Measurements from ENCODE around the gene ADCK1. TPM values are rescaled to one million over a fixed set of nuclear protein-coding genes. Genes with fewer than 3 reads are reported as not detected.
"Not testable (repeated sequence)": the region's sequence is repeated elsewhere in the genome, so short reads cannot be mapped to it uniquely, and the experiment has no call there.

Gene ADCK1
- total RNA-seq, 2 donors from 2014 or later: 10.2 to 11.0 TPM

DNA sequence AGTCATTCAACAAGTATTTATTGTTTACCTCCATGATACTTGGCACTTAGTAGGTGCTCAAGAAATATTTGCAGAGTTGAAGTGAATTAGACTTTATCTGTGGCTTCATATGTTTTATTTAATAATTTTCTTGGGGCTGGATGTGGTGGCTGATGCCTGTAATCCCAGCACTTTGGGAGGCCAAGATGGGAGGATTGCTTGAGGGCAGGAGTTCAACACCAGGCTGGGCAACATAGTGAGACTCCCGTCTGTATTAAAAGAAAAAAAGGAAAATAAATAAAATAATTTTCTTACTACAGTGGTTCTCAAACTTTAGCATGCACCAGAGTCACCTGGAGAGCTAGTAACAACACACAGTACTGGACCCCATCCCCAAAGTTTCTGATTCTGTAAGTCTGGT lies 905 bp downstream of the ADCK1 start:
- intact Hi-C loops (cut with DNase I, micrococcal nuclease): no loop called here
- ATAC-seq (no peak), DNase-seq (no peak)

DNA sequence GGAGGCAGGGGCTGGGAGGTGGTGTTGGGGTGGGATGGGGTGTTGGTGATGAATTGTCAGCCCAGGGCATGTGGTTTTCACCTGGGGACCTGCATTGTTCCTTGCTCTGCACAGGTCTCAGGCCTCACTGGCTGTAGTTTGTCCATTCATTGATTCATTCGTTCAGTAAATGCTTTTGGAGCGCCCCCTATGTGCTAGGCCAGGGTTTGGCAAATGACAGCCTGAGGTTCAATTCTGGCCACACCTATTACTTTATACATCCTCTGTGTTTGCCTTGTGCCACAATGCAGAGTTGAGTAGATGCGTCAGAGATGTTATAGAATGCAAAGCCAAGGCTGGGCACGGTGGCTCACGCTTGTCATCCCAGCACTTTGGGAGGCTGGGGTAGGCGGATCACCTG lies 4.7 kb downstream of the ADCK1 start:
- intact Hi-C loops (cut with DNase I, micrococcal nuclease): no loop called here
- ATAC-seq: peak; percentile 36
- DNase-seq: peak in 1 of 2 donors; percentile 37

DNA sequence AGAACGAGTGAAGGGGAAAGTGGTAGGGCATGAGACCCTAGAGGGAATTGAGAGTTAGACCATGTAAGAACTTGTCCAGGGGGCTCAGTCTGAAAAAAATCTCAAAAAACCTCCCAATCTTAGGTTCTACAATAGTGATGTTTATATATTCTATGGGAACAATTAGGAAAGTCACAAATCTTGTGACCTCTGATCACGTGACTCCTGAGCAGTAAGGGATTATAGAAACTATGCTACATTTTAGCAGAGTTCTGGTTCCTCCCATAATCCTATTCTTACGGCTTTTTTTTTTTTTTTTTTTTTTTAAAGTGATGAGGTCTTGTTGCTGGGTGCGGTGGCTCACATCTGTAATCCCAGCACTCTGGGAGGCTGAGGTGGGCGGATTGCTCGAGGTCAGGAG lies 5.8 kb downstream of the ADCK1 start:
- ATAC-seq: no peak
- DNase-seq: no peak
- intact Hi-C loops (cut with DNase I, micrococcal nuclease): no loop called here

DNA sequence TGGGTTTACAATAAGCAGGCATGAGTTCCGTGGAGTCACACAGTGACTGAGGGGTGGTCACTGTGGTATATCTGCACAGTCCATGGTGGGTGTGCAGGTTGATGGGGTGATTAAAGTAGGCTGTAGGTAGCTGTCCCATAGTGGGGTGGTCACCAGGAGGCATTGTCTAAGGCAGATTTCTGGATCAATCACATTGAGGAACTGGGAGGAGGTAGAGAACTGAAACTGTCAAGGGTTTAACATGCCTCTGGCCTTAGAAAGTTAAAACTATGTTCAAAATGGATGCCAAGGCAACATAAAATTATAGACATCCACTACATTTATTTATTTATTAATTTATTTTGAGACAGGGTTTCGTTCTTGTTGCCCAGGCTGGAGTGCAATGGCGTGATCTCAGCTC lies 8.3 kb downstream of the ADCK1 start:
- no peak for DNase-seq
- ATAC-seq: no peak
- intact Hi-C loops (cut with DNase I, micrococcal nuclease): no loop called here

DNA sequence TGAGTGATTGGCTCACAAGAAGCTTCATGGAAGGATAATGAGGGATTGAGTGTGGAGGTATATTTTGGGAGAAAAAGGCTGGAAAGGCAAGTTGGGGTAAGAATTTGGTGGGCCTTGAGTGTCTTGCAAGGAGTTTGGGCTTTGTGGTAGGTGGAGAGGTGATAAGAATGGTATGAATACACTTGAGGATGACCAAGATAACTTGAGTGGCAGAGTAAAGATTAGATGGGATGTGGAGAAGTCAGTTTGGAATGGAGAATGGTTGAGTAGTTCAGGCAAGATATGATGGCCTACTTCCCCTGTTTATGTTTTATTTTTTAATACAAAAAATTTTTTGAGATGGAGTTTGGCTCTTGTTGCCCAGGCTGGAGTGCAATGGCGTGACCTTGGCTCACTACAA lies 9.1 kb downstream of the ADCK1 start:
- intact Hi-C loops (cut with DNase I, micrococcal nuclease): no loop called here
- no peak for ATAC-seq
- DNase-seq: no peak

DNA sequence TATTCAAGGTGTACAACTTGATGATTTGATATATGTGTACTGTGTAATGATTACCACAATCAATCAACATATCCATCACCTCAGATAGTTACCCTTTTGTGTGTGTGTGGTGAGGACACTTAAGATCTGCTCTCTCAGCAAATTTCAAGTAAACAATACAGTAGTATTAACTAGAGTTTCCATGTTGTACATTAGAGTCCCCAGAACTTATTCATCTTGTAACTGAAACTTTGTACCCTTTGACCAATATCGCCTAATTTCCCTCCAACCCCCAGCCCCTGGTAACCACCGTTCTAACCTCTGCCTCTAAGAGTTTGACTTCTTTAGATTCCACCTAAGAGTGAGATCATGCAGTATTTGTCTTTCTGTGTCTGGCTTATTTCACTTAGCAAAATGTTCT lies 12.1 kb downstream of the ADCK1 start:
- ATAC-seq: no peak
- intact Hi-C loops (cut with DNase I, micrococcal nuclease): no loop called here

DNA sequence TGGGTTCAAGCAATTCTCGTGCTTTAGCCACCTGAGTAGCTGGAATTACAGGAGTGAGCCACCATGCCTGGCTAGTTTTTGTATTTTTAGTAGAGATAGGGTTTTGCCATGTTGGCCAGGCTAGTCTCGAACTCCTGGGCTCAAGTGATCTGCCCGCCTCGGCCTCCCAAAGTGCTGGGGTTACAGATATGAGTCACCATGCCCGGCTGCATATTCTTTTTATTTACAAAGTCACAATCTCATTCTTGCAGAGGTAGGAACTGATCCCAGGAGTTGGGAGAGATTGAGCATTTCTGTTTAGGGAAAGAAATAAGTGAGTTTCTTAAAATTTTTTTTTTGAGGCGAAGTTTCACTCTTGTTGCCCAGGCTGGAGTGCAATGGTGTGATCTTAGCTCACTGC lies 12.8 kb downstream of the ADCK1 start:
- ATAC-seq; intact Hi-C loops (cut with DNase I, micrococcal nuclease); DNase-seq: not testable (repeated sequence)

More for the DNA sequence above, 12.1 kb downstream of the ADCK1 start:
- DNase-seq: no peak

DNA sequence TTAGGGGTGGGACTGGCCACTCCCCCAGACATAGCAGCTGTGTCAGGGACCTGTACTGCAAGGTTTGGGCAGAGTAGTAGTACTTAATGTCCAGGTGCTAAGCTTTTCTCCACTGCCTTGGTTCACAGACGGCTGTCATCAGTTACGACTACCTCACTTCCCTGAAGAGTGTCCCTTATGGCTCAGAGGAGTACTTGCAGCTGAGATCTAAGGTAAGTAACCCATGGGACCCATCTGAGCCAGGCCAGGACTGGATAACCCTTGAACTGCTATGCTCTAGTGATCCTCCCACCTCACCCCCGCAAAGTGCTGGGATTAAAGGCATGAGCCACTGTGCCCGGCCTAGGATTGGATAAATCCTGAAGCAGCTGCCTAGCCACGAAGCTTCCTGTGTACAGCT lies 22.4 kb downstream of the ADCK1 start:
- no peak for DNase-seq
- intact Hi-C loops (cut with DNase I, micrococcal nuclease): no loop called here
- no peak for ATAC-seq

DNA sequence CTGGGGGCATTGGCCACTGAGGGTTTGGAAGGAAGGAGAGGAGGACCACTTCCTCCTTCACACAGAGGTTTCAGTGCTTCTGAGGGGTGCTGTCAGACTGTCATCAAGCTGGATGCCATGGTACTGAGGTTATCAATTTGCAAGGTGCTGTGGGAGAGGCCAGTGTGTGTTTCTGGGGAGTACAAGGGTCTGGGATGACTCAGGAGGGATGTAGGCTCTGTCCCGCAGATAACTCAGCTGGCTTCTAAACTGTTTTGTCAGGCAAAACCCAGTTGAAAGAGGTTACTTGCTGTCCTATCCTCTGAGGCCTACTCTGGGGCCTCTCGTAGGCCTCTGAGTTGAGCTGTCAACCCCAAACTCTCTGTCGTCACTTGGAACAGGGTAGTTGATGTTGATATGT lies 22.8 kb downstream of the ADCK1 start:
- ATAC-seq (no peak), DNase-seq (no peak)
- intact Hi-C loops (cut with DNase I, micrococcal nuclease): no loop called here

DNA sequence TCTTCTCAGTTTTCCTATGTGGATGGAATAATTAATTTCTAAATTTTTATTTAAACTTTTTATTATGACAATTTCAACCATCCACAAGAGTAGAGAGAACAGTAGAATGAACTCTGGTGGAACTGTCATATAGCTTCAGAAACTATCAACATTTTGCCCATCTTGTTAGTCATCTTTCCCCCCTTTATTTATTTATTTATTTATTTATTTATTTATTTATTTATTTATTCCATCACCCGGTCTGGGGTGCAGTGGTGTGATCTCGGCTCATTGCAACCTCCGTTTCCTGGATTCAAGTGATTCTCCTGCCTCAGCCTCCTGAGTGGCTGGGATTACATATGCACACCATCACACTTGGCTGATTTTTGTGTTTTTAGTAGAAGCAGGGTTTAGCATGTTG lies 23.5 kb downstream of the ADCK1 start:
- DNase-seq (no peak), ATAC-seq (no peak)
- intact Hi-C loops (cut with DNase I, micrococcal nuclease): no loop called here

DNA sequence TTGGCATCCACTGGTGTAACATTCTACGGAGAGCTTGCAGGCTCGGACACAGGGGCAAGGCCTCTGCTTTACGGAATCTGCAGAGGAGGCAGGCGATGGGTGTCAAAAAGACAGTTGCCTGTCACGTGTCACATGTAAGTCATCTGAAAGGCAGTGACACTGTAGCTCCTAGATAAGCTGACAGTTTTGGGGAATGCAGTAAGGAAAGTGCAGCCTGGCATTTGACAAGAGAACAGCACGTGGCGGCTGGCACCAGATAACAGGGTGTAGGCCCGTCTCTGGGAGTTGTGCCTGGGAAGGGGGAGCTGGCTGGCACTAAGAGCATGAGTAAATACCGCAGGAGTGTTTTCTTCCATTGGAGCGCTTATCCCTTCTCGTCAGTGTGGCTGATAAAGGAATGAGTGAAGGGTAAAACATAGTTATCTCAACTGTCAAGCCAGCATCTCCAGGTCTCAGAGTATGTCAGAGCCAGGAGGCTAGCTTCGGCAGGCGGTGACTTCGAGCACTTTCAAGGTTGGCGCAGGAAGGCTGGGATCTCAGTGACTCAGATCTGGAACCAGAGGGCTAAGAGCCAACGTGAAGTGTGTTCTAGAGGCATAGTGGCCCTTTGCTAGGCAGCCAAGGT lies 26.1 kb downstream of the ADCK1 start:
- intact Hi-C loops (cut with DNase I, micrococcal nuclease): no loop called here
- DNase-seq (no peak), ATAC-seq (no peak)

DNA sequence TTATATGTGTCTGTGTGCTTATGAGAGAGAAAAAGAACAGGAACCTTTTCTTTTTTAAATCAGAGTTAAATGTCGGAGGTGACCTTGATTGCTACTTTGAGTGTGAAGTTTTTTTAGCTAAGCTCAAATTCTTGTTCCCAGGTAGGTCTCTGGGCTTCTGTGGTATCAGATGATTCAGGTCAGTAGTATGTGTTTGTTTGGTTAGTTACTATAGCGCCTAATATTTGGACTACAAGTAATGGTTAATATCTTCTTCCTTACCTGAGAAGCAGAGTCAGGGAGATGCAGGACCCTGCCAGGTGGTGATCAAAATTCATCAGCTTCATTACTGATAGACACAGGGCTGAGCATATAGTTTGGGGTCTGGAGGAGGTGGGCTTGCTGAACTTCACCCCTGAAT lies 30.8 kb downstream of the ADCK1 start:
- intact Hi-C loops (cut with DNase I, micrococcal nuclease): no loop called here
- ATAC-seq: no peak
- no peak for DNase-seq

DNA sequence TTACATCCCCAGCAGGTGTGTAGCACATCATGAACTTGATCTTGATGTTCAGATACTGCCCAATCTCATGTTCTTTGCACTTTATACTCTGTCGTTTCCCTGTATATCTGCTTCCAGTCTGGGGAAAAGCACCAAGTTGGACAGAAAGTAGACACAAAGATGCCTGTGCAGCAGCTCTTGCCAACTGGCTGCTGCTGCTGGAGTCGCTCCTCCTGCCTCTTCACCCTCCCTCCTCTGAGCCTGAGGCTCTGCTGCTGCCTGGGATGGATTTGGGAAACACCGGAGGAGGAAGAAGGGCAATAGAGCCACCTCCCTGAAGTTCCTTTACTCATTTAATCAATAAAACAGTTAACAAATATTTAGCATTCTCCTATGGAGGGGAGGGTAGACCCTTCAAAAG lies 32.4 kb downstream of the ADCK1 start:
- ATAC-seq (no peak), DNase-seq (no peak)
- intact Hi-C loops (cut with DNase I, micrococcal nuclease): no loop called here

DNA sequence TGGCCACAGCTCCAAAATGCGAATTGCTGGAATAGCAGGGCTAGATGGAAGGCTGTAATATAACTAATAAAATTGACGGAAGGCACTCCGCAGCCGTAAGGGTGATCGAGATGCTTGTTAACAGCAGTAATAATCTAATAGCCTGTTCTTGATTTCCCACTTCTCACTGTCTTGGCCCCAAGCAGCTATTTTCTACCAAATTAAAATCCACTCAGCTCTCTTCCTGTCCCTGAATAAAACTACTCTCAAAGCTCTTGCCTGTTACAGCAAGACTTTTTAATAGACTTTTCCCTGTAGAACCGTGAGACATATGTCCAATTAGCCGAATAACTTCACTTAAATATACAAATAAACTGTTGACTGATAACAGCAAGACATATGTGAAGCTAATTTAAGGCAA lies 38.0 kb downstream of the ADCK1 start:
- ATAC-seq (no peak), DNase-seq (no peak)
- intact Hi-C loops (cut with DNase I, micrococcal nuclease): no loop called here

DNA sequence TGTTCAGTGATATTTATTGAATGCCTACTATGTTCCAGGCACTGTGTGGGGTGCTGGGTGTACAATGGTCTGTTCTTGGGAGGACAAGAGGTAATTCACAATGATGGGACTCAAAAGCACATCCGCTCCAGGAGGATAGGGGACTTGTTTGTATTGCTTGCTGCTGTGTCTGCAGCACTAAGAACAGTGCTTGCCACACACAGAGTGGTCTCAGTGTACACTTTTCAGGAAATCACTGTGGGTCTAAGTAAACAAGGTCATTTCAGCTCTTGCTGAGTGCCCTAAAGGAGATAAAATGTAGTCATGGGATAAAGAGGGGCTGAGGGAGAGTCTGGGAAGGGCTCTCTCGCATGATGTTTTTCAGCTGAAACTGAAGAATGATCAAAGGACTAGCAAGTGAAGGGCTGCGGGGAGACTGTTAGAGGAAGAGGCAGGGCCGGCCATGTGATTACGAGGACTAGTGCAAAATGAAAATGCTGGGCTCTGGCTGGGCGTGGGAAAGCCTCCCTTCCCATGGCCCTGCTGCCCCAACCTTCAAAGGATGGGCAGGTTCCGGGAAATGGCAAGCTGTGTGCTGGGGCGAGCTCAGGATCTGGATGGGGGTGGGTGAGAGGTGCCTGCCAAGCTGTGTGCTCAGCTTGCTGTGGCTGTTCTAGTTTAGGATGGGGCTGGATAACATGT lies 39.1 kb downstream of the ADCK1 start:
- no peak for DNase-seq
- intact Hi-C loops (cut with DNase I, micrococcal nuclease): no loop called here
- ATAC-seq: no peak

DNA sequence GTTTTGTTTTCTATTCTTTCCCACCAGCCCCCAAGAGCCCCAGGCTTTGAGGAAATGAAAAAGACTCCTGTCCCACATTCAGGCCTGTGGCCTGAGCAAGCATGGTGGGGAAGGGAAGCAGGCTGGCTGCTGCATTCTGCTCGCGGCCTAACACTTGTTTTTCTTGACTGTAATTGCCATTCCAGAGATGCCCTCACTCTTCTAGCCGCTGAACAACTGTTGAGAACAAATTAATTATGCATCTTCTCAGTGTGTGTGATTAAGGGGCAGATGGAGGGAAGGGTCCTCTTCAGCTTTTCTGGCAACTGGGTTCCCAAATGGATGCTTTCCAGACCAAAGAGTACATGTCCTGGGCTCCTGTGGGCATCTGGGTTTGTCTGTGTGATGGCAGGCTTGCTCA lies 43.3 kb downstream of the ADCK1 start:
- ATAC-seq: no peak
- DNase-seq: no peak
- intact Hi-C loops (cut with DNase I, micrococcal nuclease): no loop called here

DNA sequence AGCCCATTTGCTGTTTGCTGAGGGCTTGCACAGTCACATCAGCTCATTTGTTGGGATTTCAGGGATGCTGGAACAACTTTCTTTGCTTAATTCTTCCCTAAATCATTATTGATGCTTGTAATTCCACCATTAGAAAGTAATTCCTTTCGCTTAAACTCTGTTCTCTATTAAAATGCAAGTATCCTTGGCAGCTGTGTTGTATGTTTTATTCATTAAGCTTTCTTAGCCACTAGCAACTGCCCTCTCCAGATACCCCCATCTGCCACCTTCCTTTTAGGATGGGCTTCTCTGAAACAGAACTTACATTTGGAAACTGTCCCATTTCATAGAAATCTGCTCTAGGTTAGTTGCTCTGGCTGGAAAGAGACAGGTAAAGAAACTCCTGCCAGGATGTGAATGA lies 43.7 kb downstream of the ADCK1 start:
- intact Hi-C loops (cut with DNase I, micrococcal nuclease): no loop called here
- DNase-seq (no peak), ATAC-seq (no peak)

DNA sequence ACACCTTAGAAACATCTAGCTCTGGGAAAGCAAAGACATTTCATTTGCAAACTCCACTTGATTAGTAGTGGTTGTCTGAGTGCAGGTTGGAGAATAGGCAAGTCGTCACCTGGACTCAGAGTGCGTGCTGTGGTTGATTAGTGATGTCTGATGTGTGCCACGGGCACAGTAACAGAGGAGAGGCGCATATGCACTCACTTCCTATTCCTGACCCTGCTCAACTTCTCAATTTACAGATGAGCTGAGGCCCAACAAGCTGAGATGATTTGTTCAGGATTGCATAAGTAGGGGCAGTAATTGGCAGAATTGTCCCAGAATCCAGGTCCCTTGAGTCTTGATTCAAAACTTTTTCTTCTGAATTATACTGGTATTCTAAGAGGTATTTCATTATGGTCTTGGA lies 44.9 kb downstream of the ADCK1 start:
- no peak for ATAC-seq
- intact Hi-C loops (cut with DNase I, micrococcal nuclease): no loop called here
- no peak for DNase-seq

DNA sequence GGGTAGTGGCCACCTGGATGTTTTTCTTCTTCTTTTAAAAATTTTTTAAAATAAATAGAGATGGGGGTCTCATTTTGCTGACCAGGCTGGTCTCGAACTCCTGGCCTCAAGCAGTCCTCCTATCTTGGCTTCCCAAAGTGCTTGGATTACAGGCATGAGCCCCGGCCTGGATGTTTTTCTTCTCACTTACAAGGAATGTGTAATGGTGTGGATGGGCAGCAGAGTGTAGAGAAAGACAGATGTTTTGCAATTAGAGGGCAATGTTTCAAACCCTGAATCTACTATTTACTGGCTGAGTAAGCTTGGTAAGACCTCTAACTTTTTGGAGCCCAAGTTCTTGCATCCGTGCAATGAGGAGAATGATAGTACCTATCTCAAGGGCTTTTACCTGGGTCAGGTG lies 48.1 kb downstream of the ADCK1 start:
- no peak for DNase-seq
- intact Hi-C loops (cut with DNase I, micrococcal nuclease): no loop called here
- no peak for ATAC-seq

DNA sequence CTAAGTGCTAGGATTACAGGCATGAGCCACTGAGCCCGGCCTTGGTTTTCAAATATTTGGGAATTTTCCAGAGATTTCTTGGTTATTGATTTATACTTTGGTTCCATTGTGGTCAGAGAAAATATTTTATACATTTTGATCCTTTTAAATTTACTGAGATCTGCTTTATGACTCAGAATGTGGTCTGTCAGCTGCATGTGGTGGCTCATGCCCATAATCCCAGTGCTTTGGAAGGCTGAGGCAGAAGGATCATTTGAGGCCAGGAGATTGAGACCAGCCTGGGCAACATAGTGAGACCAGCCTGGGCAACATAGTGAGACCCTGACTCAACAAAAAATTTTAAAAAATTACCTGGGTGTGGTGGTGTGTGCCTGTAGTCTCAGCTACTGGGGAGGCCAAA lies 49.8 kb downstream of the ADCK1 start:
- no peak for ATAC-seq
- intact Hi-C loops (cut with DNase I, micrococcal nuclease): no loop called here
- DNase-seq: no peak

DNA sequence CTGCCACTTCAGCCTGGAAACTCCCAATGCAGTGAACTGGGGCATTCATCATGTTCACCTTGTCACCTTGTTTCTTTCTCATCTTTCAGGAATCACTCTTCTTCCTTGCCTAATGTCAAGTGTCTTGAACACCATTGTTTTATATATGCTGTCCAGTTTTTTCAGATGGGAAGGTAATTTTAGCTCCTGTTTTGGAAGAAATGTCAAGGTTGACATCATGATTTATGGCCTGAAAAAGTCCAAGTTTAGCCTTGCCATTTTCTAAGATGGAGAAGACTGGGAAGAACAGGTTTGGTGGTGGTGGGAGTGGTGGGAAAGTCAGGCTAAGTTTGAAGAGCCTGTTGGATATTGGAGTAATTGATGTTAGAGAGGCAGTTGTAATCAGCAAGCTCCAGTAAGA lies 54.0 kb downstream of the ADCK1 start:
- intact Hi-C loops (cut with DNase I, micrococcal nuclease): no loop called here
- DNase-seq: no peak
- ATAC-seq: no peak
